DOHH2 (cell line): ENCODE data around the gene MACROD2.

Experiments
- H3F3A ChIP-seq: fragments of 200-600 bp; sonication (generic), shearing (Covaris generic); 2 replicates; pipeline ENCODE4 v1.6.0; 2016; ENCODE audit warnings: antibody characterized with exemption, mild to moderate bottlenecking; ENCODE audit not compliant: control insufficient read depth, insufficient read depth
- H3K27ac ChIP-seq: fragments of 200-600 bp; sonication (generic); 2 replicates; pipeline ENCODE4 v1.5.1; 2014; ENCODE audit warnings: low read depth, mild to moderate bottlenecking, low read length, moderate library complexity
- H3K27me3 ChIP-seq: fragments of 200-600 bp; sonication (generic); 2 replicates; pipeline ENCODE4 v1.6.1; 2014; ENCODE audit warnings: mild to moderate bottlenecking, low read length, mixed read lengths; ENCODE audit not compliant: control insufficient read depth
- H3K36me3 ChIP-seq: fragments of 200-600 bp; sonication (generic); 2 replicates; pipeline ENCODE4 v1.6.1; 2014; ENCODE audit warnings: mild to moderate bottlenecking, low read length, moderate library complexity, mixed read lengths; ENCODE audit not compliant: control insufficient read depth
- H3K4me1 ChIP-seq: fragments of 200-600 bp; sonication (generic); 2 replicates; pipeline ENCODE4 v1.6.1; 2014; ENCODE audit warnings: mild to moderate bottlenecking, low read length, mixed read lengths; ENCODE audit not compliant: control insufficient read depth
- H3K4me2 ChIP-seq: fragments of 200-600 bp; sonication (generic); 2 replicates; pipeline ENCODE4 v1.6.0; 2014; ENCODE audit warnings: mild to moderate bottlenecking, low read length, moderate library complexity
- H3K4me3 ChIP-seq: fragments of 200-600 bp; sonication (generic); 2 replicates; pipeline ENCODE4 v1.5.1; 2014; ENCODE audit warnings: mild to moderate bottlenecking, low read length, mixed read lengths
- H3K79me2 ChIP-seq: fragments of 200-600 bp; sonication (generic); 2 replicates; pipeline ENCODE4 v1.6.1; 2014; ENCODE audit warnings: mild to moderate bottlenecking, low read length, mixed read lengths; ENCODE audit not compliant: control insufficient read depth
- H3K9me2 ChIP-seq: fragments of 200-600 bp; sonication (generic); replicated peaks from 2 replicates; pipeline ENCODE4 v1.6.1; 2014; ENCODE audit warnings: mild to moderate bottlenecking, low read length, mixed read lengths; ENCODE audit not compliant: control insufficient read depth
- H3K9me3 ChIP-seq: fragments of 200-600 bp; sonication (generic); 2 replicates; pipeline ENCODE4 v1.6.1; 2014; ENCODE audit warnings: antibody characterized with exemption, low read length, mixed read lengths; ENCODE audit not compliant: control insufficient read depth, insufficient read depth
- H4K20me1 ChIP-seq: fragments of 200-600 bp; sonication (generic); 2 replicates; pipeline ENCODE4 v1.6.0; 2014; ENCODE audit warnings: low read depth, mild to moderate bottlenecking, antibody characterized with exemption, low read length, moderate library complexity; ENCODE audit not compliant: control insufficient read depth, insufficient read depth
- CTCF ChIP-seq: fragments of 200-600 bp; sonication (generic); IDR thresholded peaks from one replicate; pipeline ENCODE4 v1.5.1; 2014; ENCODE audit warnings: antibody characterized with exemption, mild to moderate bottlenecking, low read depth, low read length; ENCODE audit not compliant: poor library complexity, severe bottlenecking
- EZH2phosphoT487 ChIP-seq: fragments of 200-600 bp; sonication (generic); IDR thresholded peaks from 2 replicates; pipeline ENCODE4 v1.6.1; 2017; ENCODE audit warnings: borderline replicate concordance, mild to moderate bottlenecking, antibody characterized with exemption, low read length, moderate library complexity, mixed read lengths

The MACROD2 gene

GRCh38 chr20:14609328-14610221 lies 614.3 kb downstream of the MACROD2 start:
- no peaks in the 10 kb centered on the region for H3K9me2 ChIP-seq
- TF ChIP-seq CTCF (no peak), EZH2phosphoT487 (no peak)
- H3F3A ChIP-seq, result no peaks in the 10 kb centered on the region
- H3K4me3 ChIP-seq, result no peak overlapping the region
- no peaks in the 10 kb centered on the region for H3K4me1 ChIP-seq
- H3K27me3 ChIP-seq, result no peaks in the 10 kb centered on the region
- no peaks in the 10 kb centered on the region for H3K79me2 ChIP-seq
- no peaks in the 10 kb centered on the region for H3K9me3 ChIP-seq
- no peak overlapping the region for H3K27ac ChIP-seq
- H3K4me2 ChIP-seq, result no peak overlapping the region
- H4K20me1 ChIP-seq, result no peaks in the 10 kb centered on the region
- no peaks in the 10 kb centered on the region for H3K36me3 ChIP-seq

GRCh38 chr20:14611479-14611878 lies 616.2 kb downstream of the MACROD2 start:
- H3K9me2 ChIP-seq, result no peaks in the 10 kb centered on the region
- H3K4me2 ChIP-seq, result no peak overlapping the region
- H3K4me1 ChIP-seq, result no peaks in the 10 kb centered on the region
- no peaks in the 10 kb centered on the region for H3K36me3 ChIP-seq
- H3K27ac ChIP-seq, result no peak overlapping the region
- H3K27me3 ChIP-seq, result no peaks in the 10 kb centered on the region
- TF ChIP-seq EZH2phosphoT487 (no peak), CTCF (no peak)
- no peaks in the 10 kb centered on the region for H3K9me3 ChIP-seq
- no peak overlapping the region for H3K4me3 ChIP-seq
- H3K79me2 ChIP-seq, result no peaks in the 10 kb centered on the region
- no peaks in the 10 kb centered on the region for H4K20me1 ChIP-seq
- no peaks in the 10 kb centered on the region for H3F3A ChIP-seq

- no peaks in the 10 kb centered on the region for H3F3A ChIP-seq
- no peaks in the 10 kb centered on the region for H3K9me3 ChIP-seq
- H3K9me2 ChIP-seq, result no peaks in the 10 kb centered on the region
- H4K20me1 ChIP-seq, result no peaks in the 10 kb centered on the region
- no peak overlapping the region for H3K27ac ChIP-seq
- no peaks in the 10 kb centered on the region for H3K79me2 ChIP-seq
- no peaks in the 10 kb centered on the region for H3K36me3 ChIP-seq
- H3K4me2 ChIP-seq, result no peak overlapping the region
- no peaks in the 10 kb centered on the region for H3K4me1 ChIP-seq
- H3K4me3 ChIP-seq, result no peak overlapping the region
- TF ChIP-seq CTCF (no peak), EZH2phosphoT487 (no peak)
- no peaks in the 10 kb centered on the region for H3K27me3 ChIP-seq
Measured at GRCh38 chr20:14612391-14612790, 617.1 kb downstream of the MACROD2 start.
